HT-29 (cell line): ENCODE data around the gene DEF6. TPM values are rescaled to one million over a fixed set of nuclear protein-coding genes. Genes with fewer than 3 reads are reported as not detected.
"Not testable (repeated sequence)": the region's sequence is repeated elsewhere in the genome, so short reads cannot be mapped to it uniquely, and the experiment has no call there.

ENCODE experiments used
- DNase-seq: peaks from one replicate; pipeline ENCODE4 v3.0.0-alpha.2; 2015; ENCODE audit warnings: low spot score
- total RNA-seq: library from RNA; depleted of rRNA; stranded (reverse); fragments of >200 nt; shearing (Covaris generic); gene quantifications from 2 replicates; pipeline ENCODE4 v1.2.3, GENCODE V29; 2014

Gene DEF6
- total RNA-seq, 1 experiment from 2014 or later = 2.0 TPM

- no peak for DNase-seq
Measured at GRCh38 chr6:35309611-35310264, 12.1 kb downstream of the DEF6 start.

DNA sequence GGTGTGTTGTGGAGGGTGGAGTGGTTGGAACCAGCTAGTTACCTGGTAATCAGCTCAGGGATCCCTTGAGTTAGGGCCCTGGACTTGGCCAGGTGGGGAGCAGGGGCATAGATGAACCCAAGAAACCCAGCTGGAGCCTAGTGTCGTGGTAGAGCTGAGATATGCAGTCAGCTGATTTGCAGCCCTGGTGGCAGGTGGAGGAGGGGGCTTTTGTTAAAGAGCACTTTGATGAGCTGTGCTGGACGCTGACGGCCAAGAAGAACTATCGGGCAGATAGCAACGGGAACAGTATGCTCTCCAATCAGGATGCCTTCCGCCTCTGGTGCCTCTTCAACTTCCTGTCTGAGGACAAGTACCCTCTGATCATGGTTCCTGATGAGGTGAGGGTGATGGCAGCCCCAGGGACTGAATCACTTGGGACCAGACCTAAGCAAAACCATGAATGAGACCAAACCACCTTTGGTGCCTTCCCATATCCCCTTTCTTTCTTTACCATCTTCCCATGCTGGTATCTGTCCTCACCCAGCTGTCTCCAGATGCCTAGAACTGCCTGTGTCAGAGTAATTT lies 12.7 kb downstream of the DEF6 start:
- DNase-seq = no peak

DNA sequence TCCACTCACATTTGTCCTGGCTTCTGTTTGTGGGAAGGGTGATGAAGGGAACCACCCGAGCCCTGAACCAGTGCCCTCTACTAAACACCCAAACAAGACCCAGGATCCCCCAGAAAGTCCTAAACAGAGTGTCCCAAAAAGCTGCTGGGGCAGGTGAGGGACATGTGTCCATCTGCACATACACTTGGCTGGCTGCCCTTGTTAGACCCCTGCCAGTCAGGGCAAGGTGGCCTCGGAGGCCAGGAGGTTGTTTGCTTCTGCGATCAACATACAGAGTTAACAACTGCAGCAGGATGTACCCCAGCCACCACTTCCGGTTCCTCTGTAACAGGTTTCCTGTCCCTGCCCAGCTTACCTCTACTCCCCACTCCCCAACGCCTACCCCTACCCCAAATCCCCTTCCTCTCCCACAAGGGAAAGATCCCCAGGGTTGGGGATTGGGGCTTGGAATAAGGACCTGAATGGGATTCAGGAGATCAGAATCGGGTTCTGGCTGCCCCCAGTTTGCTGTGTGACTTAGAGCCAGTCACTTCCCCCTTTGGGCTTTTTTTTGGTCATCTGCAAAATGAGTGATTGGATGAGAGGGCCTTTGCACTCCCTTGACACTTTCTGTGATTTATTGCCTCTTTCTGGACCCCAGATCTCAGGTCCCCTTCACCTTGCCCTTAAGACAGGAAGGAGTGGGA lies 13.9 kb downstream of the DEF6 start:
- no peak for DNase-seq

DNA sequence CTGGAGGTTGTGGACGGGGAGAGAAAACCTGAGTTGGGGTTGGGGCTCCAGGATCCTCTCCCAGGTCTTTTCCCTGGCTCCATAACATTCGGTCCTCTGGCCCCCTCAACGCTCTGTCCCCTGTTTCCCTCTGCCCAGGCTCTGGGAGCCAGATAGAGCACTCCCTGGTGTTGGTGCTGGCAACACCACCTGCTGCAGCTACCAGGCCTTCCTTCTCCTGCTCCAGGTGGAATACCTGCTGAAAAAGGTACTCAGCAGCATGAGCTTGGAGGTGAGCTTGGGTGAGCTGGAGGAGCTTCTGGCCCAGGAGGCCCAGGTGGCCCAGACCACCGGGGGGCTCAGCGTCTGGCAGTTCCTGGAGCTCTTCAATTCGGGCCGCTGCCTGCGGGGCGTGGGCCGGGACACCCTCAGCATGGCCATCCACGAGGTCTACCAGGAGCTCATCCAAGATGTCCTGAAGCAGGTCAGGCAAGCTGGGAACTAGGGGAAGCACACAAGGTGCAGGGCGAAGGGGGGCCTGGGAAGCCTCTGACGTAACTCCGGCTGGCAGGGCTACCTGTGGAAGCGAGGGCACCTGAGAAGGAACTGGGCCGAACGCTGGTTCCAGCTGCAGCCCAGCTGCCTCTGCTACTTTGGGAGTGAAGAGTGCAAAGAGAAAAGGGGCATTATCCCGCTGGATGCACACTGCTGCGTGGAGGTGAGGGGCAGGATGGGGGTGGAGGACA lies 14.6 kb downstream of the DEF6 start:
- DNase-seq = no peak

DNA sequence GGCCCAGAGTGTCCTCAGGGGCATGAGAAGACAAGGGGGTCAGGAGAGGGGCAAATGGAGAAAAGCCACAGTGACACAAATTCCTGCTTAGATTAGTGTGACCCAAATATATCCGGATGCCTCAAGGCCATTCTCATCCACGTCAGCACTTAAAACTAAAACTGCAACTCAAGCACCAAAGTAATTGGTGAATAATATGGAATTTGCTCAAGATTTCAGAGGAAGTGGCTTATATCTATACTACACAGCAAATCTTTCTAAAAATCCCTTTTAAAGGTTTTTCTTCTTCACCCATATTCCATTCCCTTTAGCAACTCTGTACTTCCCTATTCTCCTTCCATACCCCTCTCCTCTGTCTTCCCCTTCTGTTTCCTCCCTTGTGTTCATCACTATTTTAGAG lies 15.2 kb downstream of the DEF6 start:
- no peak for DNase-seq

DNA sequence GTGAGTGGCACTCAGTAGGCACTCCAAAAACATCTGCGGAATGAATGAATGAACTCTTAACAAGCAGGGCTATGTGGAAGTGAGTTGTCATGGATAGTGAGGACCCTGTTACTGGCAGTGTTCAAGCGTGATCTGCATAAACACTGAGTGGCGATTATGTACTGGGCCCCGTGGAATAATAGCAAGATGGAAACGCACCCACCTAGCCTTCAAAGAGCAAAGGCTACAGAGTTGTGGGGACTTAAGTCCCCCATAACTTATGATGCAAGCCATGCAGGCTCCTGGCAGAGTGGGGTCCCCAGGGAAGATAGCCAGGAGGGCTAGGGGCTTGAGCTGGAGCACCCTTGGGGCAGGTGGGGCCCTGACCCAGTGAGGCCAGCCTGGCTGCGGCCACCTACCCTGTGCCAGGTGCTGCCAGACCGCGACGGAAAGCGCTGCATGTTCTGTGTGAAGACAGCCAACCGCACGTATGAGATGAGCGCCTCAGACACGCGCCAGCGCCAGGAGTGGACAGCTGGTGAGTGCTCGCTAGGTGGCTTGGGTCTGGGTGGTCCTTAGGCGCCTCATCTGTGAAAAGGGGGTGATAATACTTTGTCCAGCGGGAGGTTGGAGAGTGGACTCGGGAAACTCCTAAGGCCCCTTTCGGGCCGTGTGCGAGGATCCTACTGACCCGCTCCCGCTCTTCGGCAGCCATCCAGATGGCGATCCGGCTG lies 20.0 kb downstream of the DEF6 start:
- DNase-seq = peak; percentile 27

- DNase-seq = peak; percentile 89
Measured at GRCh38 chr6:35318196-35319171, 20.9 kb downstream of the DEF6 start.

- DNase-seq = no peak
Measured at GRCh38 chr6:35319346-35320030, 21.9 kb downstream of the DEF6 start.

GRCh38 chr6:35320031-35320410 lies 22.4 kb downstream of the DEF6 start:
- DNase-seq = no peak

DNA sequence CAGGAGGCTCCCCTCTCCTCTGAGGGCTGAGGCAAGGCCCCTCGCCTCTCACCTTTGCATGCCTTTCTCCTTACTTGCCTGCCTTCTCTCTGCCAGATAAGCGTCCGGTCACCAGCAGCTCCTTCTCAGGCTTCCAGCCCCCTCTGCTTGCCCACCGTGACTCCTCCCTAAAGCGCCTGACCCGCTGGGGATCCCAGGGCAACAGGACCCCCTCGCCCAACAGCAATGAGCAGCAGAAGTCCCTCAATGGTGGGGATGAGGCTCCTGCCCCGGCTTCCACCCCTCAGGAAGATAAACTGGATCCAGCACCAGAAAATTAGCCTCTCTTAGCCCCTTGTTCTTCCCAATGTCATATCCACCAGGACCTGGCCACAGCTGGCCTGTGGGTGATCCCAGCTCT lies 23.5 kb downstream of the DEF6 start:
- DNase-seq = no peak

DNA sequence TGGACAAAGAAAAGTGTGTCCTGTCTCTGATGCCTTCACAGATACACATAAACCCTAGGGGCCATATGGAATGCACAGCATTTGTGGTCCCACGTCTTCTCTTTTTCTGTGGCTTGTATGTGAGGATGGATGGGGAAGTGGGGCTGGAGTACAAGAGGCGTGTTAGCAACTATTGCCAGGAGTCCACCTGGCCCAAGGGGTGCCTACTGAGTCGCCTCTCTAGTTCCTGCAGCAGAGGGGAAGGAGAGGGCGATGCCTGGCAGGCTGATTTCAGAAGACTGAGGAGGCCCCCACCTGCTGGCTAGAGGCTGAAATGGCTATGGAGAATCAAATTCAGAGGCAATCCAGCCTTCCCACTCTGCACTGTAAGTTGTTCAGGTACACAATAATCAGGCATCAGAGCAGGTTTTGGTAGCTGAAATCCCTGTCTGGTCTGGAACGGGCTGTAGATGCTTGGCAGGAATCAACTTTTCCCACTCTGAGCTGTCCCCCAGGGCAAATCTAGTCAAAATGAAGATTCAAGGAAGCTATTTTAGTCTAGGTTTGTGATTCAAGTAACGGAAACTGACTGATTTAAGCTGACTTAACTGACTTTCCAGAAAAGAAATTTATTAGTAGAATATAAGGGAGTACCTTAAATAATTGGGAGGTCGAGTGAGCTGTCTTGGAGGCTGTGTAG lies 29.9 kb downstream of the DEF6 start:
- DNase-seq = peak; percentile 87

DNA sequence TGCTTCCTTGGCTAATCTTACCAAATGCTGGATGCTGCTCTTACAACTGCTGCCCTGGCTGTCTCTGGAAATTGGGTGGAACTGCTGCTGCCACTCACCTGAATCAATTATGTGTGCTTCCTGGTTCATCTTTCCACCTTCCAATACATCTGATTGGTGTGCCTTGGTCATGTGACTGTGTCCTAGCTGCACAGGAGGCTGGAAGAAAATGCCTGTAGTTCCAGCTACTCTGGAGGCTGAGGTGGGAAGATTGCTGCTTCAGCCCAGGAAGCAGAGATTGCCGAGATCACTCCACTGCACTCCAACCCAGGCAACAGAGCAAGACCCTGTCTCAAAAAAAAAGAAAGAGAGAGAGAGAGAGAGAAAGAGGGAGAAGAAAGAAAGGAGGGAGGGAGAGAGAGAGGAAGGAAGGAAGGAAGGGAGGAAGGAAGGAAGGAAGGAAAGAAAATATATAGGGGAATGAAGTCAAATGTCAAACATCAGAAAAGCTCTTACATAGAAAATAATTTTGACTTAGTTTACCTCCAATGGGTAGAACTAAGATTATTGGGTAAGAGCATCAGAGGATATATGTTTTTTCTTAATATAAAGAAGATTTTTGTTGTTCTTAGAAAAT lies 30.6 kb downstream of the DEF6 start:
- DNase-seq = peak; percentile 78

GRCh38 chr6:35328965-35329364 lies 31.3 kb downstream of the DEF6 start:
- not testable (repeated sequence) for DNase-seq

GRCh38 chr6:35330541-35331119 lies 33.0 kb downstream of the DEF6 start:
- no peak for DNase-seq

- peak; percentile 60 for DNase-seq
Measured at GRCh38 chr6:35332074-35332887, 34.7 kb downstream of the DEF6 start.

DNA sequence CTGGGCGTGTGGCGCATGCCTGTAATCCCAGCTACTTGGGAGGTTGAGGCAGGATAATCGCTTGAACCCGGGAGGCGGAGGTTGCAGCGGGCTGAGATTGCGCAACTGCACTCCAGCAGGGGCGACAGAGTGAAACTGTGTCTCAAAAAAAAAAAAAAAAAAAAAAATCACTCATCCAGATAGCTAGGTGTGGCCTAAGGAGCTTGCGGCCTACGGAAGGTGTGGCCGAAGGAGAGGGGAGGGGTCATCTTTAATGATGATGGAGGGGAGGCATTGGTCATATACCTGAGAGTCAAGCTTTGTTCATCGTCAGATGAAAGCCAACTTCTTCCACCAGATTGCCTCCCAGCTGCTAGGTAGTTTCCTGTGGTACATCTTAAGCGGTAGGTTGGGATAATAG lies 43.9 kb downstream of the DEF6 start:
- no peak for DNase-seq

- peak; percentile 97 for DNase-seq
Measured at GRCh38 chr6:35342258-35343091, 44.9 kb downstream of the DEF6 start, which contains the start of gene PPARD. TSS of gene PPARD (plus strand) at chr6:35342558. CDS start at chr6:35411088, 68,530 bp downstream.
